Measurements from ENCODE around the gene MAD1L1.

DNA sequence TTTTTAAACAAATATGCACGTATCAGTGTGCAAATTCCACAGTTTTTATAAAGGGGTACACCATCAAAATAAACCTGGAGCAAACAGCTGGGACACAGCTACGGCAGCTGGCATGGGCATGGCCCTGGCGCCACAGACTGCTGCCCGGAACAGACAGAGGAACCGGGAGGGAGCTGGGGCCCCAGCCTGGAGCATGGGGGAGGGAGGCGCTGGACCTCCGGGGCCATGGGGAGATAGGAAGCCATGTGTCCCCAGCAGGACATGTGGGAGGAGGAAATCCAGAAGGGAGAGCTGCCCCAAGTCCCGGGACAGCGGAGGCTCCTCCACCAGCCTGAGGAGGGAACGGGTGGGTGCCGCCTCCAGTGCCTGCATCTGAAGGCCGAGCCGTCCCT is 180.1 kb downstream of the MAD1L1 start:
- TF ChIP-seq ZEB2 (tag by site-specific recombination; IDR thresholded peaks at IDR 0.05) (no peak), ZNF514 (tag by site-specific recombination; IDR thresholded peaks at IDR 0.05) (no peak), ZNF629 (tag by site-specific recombination; IDR thresholded peaks at IDR 0.05) (no peak), ZNF140 (tag by site-specific recombination; IDR thresholded peaks at IDR 0.05) (no peak)
- TF ChIP-seq, protein P1, sequence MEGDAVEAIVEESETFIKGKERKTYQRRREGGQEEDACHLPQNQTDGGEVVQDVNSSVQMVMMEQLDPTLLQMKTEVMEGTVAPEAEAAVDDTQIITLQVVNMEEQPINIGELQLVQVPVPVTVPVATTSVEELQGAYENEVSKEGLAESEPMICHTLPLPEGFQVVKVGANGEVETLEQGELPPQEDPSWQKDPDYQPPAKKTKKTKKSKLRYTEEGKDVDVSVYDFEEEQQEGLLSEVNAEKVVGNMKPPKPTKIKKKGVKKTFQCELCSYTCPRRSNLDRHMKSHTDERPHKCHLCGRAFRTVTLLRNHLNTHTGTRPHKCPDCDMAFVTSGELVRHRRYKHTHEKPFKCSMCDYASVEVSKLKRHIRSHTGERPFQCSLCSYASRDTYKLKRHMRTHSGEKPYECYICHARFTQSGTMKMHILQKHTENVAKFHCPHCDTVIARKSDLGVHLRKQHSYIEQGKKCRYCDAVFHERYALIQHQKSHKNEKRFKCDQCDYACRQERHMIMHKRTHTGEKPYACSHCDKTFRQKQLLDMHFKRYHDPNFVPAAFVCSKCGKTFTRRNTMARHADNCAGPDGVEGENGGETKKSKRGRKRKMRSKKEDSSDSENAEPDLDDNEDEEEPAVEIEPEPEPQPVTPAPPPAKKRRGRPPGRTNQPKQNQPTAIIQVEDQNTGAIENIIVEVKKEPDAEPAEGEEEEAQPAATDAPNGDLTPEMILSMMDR (tag by site-specific recombination; IDR thresholded peaks at IDR 0.05) = no peak
- TF ChIP-seq, protein P2, sequence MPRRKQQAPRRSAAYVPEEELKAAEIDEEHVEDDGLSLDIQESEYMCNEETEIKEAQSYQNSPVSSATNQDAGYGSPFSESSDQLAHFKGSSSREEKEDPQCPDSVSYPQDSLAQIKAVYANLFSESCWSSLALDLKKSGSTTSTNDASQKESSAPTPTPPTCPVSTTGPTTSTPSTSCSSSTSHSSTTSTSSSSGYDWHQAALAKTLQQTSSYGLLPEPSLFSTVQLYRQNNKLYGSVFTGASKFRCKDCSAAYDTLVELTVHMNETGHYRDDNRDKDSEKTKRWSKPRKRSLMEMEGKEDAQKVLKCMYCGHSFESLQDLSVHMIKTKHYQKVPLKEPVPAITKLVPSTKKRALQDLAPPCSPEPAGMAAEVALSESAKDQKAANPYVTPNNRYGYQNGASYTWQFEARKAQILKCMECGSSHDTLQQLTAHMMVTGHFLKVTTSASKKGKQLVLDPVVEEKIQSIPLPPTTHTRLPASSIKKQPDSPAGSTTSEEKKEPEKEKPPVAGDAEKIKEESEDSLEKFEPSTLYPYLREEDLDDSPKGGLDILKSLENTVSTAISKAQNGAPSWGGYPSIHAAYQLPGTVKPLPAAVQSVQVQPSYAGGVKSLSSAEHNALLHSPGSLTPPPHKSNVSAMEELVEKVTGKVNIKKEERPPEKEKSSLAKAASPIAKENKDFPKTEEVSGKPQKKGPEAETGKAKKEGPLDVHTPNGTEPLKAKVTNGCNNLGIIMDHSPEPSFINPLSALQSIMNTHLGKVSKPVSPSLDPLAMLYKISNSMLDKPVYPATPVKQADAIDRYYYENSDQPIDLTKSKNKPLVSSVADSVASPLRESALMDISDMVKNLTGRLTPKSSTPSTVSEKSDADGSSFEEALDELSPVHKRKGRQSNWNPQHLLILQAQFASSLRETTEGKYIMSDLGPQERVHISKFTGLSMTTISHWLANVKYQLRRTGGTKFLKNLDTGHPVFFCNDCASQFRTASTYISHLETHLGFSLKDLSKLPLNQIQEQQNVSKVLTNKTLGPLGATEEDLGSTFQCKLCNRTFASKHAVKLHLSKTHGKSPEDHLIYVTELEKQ (tag by site-specific recombination; IDR thresholded peaks at IDR 0.05; ENCODE audit: borderline replicate concordance) = no peak

All from HEK293 (cell line).